Measurements from ENCODE around the gene CEP68.

CEP68 gene

GRCh38 chr2:65133626-65134025, 77.4 kb downstream of the CEP68 start:
- DNase-seq: no peak

- no peak for DNase-seq
These were observed 77.9 kb downstream of the CEP68 start for GRCh38 chr2:65134158-65134557.

GRCh38 chr2:65136253-65136652, 80.0 kb downstream of the CEP68 start:
- DNase-seq: no peak
